Measurements from ENCODE around the gene TXK. TPM values are rescaled to one million over a fixed set of nuclear protein-coding genes. Genes with fewer than 3 reads are reported as not detected.

Gene TXK
- total RNA-seq, 1 experiment from 2014 or later = 0.39 TPM

DNA sequence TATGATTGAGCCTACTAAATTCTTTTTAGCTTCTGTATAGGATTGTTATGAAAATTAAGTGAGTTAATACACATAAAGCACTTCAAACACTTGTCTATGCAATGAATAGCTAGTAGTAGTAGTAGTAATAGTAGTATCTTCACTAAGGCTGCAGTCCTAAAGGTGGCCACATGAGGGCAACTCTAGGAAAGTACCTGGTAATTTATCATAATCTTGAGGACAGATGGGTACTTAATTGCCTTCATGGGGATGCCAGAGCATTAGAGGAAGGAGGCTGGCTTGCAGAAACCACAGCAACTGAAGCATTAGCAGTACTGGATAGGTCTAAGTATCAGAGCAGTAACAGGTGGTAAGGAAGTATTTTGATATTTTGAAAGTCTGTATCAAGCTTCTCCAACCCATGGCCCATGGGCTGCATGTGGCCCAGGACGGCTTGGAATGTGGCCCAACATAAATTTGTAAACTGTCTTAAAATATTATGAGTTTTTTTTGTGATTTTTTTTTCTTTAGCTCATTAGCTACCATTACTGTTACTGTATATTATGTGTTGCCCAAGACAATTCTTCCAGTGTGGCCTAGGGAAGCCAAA lies 100.1 kb downstream of the TXK start:
- no peak overlapping the region for H4K91ac ChIP-seq (ENCODE audit: insufficient read length, low read depth, low read length)
- H3K14ac ChIP-seq (ENCODE audit: insufficient read depth, low read length) = no peak overlapping the region
- H3K27ac ChIP-seq (ENCODE audit: insufficient read length, low read depth, low read length) = no peak overlapping the region
- no peak overlapping the region for H3K27ac Mint-ChIP-seq
- no peak overlapping the region for H2BK15ac ChIP-seq (ENCODE audit: low read depth, low read length)
- no CpG with 5 or more reads among the region's 1 CpG for WGBS (ENCODE audit: extremely low coverage, insufficient read length, low lambda C conversion rate)
- no peak overlapping the region for H2BK5ac ChIP-seq (ENCODE audit: insufficient read length, low read length)
- no peak overlapping the region for H3K18ac ChIP-seq (ENCODE audit: insufficient read length, low read depth, low read length)
- no peak overlapping the region for H2BK120ac ChIP-seq (ENCODE audit: low read depth, low read length, poor library complexity, severe bottlenecking)
- no peaks in the 10 kb centered on the region for H3K79me2 ChIP-seq (ENCODE audit: insufficient read depth, low read length)
- H3K23me2 ChIP-seq (ENCODE audit: insufficient read length, low read depth, low read length, poor library complexity, severe bottlenecking) = no peaks in the 10 kb centered on the region
- H2BK20ac ChIP-seq (ENCODE audit: low read depth, low read length, poor library complexity, severe bottlenecking) = no peak overlapping the region
- no peak overlapping the region for H2AK5ac ChIP-seq (ENCODE audit: insufficient read length, low read length)
- no peak overlapping the region for H4K5ac ChIP-seq (ENCODE audit: insufficient read length, low read depth, low read length)
- no peaks in the 10 kb centered on the region for H3K79me1 ChIP-seq (ENCODE audit: insufficient read depth, low read depth, low read length, poor library complexity, severe bottlenecking)
- H3K36me3 Mint-ChIP-seq (ENCODE audit: insufficient read depth in 1 of 3, low read depth in 3 of 3) = peaks cover 4 to 39% (median 24%) of the 10 kb centered on the region in 3 experiments
- no peaks in the 10 kb centered on the region for H3K27me3 Mint-ChIP-seq (ENCODE audit: low read depth)
- no peak overlapping the region for H2AFZ ChIP-seq (ENCODE audit: low read length)
- no peak overlapping the region for H3K56ac ChIP-seq (ENCODE audit: insufficient read length, low read depth, low read length)
- no peak overlapping the region for H4K8ac ChIP-seq (replicated peaks; ENCODE audit: insufficient read length, low read depth, low read length)
- no peak overlapping the region for H3K4ac ChIP-seq (ENCODE audit: low read depth, low read length)
- H3K27me3 ChIP-seq (ENCODE audit: insufficient read depth, low read length) = no peaks in the 10 kb centered on the region
- no peak overlapping the region for H3K4me2 ChIP-seq (ENCODE audit: insufficient read depth, insufficient read length, low read length)
- no peaks in the 10 kb centered on the region for H3K9me3 ChIP-seq (ENCODE audit: control insufficient read depth, low read depth, low read length)
- peaks cover 21 to 30% of the 10 kb centered on the region in 2 experiments for H3K4me1 Mint-ChIP-seq
- no peaks in the 10 kb centered on the region for H4K20me1 ChIP-seq (ENCODE audit: control insufficient read depth, insufficient read depth, insufficient read length)
- no peak overlapping the region for H3K23ac ChIP-seq (ENCODE audit: insufficient read length, low read depth, low read length)
- no peak for DNase-seq
- H3T11ph ChIP-seq (ENCODE audit: low read length) = no peak overlapping the region
- H3K4me3 Mint-ChIP-seq = no peak overlapping the region
- TF ChIP-seq CTCF (conservative IDR thresholded peaks at IDR 0.05) = peak; percentile 74
- H3K9me3 Mint-ChIP-seq = no peaks in the 10 kb centered on the region
- no peak overlapping the region for H3K9ac ChIP-seq (ENCODE audit: extremely low read depth, insufficient read length, low read length)
- H2BK12ac ChIP-seq (ENCODE audit: insufficient read length, low read depth, low read length) = no peak overlapping the region
- H3K4me1 ChIP-seq (ENCODE audit: insufficient read depth, low read length) = peaks cover 4% of the 10 kb centered on the region; the same call in 1 of the 2 replicates

All from H9 (cell line).